ENCODE data around the gene SMYD1.

SMYD1 gene

GRCh38 chr2:88090446-88091283, 23.0 kb downstream of the SMYD1 start:
- no peak for DNase-seq

- no peak for DNase-seq
Measured at GRCh38 chr2:88091943-88092342, 24.3 kb downstream of the SMYD1 start.

- no peak for DNase-seq
Measured at GRCh38 chr2:88092773-88093172, 25.1 kb downstream of the SMYD1 start.

- DNase-seq = no peak
Measured at GRCh38 chr2:88095022-88095421, 27.4 kb downstream of the SMYD1 start.

GRCh38 chr2:88096708-88097107, 29.1 kb downstream of the SMYD1 start:
- DNase-seq = no peak

- DNase-seq = no peak
Measured at GRCh38 chr2:88097192-88097591, 29.6 kb downstream of the SMYD1 start.

GRCh38 chr2:88097891-88098557, 30.4 kb downstream of the SMYD1 start:
- DNase-seq = no peak

- no peak for DNase-seq
Measured at GRCh38 chr2:88098558-88098900, 30.9 kb downstream of the SMYD1 start.

GRCh38 chr2:88099798-88100488, 32.3 kb downstream of the SMYD1 start:
- DNase-seq = no peak

GRCh38 chr2:88100489-88100858, 32.8 kb downstream of the SMYD1 start:
- DNase-seq = no peak

GRCh38 chr2:88108796-88109195, 41.2 kb downstream of the SMYD1 start:
- no peak for DNase-seq

- DNase-seq = no peak
Measured at GRCh38 chr2:88110830-88111229, 43.2 kb downstream of the SMYD1 start.

- DNase-seq = no peak
Measured at GRCh38 chr2:88113069-88113468, 45.4 kb downstream of the SMYD1 start.

GRCh38 chr2:88114889-88115288, 47.3 kb downstream of the SMYD1 start:
- DNase-seq = no peak

- no peak for DNase-seq
Measured at GRCh38 chr2:88115825-88116518, 48.3 kb downstream of the SMYD1 start.

- no peak for DNase-seq
Measured at GRCh38 chr2:88116669-88117432, 49.2 kb downstream of the SMYD1 start.

- no peak for DNase-seq
Measured at GRCh38 chr2:88117973-88118372, 50.3 kb downstream of the SMYD1 start.

- no peak for DNase-seq
Measured at GRCh38 chr2:88121678-88122077, 54.1 kb downstream of the SMYD1 start.

GRCh38 chr2:88122141-88122884, 54.7 kb downstream of the SMYD1 start:
- no peak for DNase-seq

GRCh38 chr2:88123164-88123974, 55.7 kb downstream of the SMYD1 start:
- DNase-seq = no peak

Measured in NCI-H1092 (cell line).